ENCODE data around the gene KLHL17.

DNA sequence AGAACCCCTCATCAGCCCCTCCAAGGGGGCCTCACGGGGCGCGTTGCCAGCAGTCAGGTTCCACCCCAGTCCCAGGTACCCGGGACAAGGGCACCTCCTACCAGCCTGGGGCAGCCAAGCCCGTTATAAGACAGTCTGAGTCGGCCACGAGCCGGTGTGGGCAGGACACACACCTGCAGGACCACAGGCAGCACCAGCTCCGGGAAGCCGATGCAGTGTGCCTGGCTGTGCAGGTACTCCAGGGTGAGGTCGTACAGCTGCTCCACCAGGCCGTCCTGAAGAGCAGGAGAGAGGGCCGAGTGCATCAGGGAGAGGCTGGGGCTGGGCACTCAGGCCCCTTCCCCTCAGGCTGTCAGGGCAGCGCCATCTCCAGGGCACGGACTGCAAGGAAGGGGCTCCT lies 12.4 kb upstream of the KLHL17 start:
- TF ChIP-seq, protein P1, sequence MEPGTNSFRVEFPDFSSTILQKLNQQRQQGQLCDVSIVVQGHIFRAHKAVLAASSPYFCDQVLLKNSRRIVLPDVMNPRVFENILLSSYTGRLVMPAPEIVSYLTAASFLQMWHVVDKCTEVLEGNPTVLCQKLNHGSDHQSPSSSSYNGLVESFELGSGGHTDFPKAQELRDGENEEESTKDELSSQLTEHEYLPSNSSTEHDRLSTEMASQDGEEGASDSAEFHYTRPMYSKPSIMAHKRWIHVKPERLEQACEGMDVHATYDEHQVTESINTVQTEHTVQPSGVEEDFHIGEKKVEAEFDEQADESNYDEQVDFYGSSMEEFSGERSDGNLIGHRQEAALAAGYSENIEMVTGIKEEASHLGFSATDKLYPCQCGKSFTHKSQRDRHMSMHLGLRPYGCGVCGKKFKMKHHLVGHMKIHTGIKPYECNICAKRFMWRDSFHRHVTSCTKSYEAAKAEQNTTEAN (CRISPR knock-in tag; IDR thresholded peaks at IDR 0.05) = no peak
- TF ChIP-seq, protein P2, sequence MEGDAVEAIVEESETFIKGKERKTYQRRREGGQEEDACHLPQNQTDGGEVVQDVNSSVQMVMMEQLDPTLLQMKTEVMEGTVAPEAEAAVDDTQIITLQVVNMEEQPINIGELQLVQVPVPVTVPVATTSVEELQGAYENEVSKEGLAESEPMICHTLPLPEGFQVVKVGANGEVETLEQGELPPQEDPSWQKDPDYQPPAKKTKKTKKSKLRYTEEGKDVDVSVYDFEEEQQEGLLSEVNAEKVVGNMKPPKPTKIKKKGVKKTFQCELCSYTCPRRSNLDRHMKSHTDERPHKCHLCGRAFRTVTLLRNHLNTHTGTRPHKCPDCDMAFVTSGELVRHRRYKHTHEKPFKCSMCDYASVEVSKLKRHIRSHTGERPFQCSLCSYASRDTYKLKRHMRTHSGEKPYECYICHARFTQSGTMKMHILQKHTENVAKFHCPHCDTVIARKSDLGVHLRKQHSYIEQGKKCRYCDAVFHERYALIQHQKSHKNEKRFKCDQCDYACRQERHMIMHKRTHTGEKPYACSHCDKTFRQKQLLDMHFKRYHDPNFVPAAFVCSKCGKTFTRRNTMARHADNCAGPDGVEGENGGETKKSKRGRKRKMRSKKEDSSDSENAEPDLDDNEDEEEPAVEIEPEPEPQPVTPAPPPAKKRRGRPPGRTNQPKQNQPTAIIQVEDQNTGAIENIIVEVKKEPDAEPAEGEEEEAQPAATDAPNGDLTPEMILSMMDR (IDR thresholded peaks at IDR 0.05) = no peak
- TF ChIP-seq FOXP1 (CRISPR knock-in tag; IDR thresholded peaks at IDR 0.05; ENCODE audit: borderline replicate concordance) = no peak
- TF ChIP-seq EMX1 (CRISPR knock-in tag; IDR thresholded peaks at IDR 0.05) = no peak
